Spinal cord (tissue), 10 donors: ENCODE results near the gene PUM1. TPM values are rescaled to one million over a fixed set of nuclear protein-coding genes. Genes with fewer than 3 reads are reported as not detected.
"Not testable (repeated sequence)": the region's sequence is repeated elsewhere in the genome, so short reads cannot be mapped to it uniquely, and the experiment has no call there.

Experiments used
- DNase-seq, 6 donors: peaks; one replicate each; pipeline versions ENCODE4 v3.0.0 to v3.0.0-alpha.2; 2013 to 2015; ENCODE audit warnings: low spot score in 6 of 6, low read depth in 4 of 6
- H3K27ac ChIP-seq: one replicate; pipeline ENCODE4 v1.5.1; 2013; ENCODE audit warnings: low read depth, low read length, control low read depth
- H3K27me3 ChIP-seq: one replicate; pipeline ENCODE4 v1.6.1; 2013; ENCODE audit warnings: low read length; ENCODE audit not compliant: control insufficient read depth, insufficient read depth
- H3K36me3 ChIP-seq: one replicate; pipeline ENCODE4 v1.6.1; 2013; ENCODE audit warnings: low read length; ENCODE audit not compliant: control insufficient read depth, insufficient read depth
- H3K4me1 ChIP-seq: one replicate; pipeline ENCODE4 v1.6.1; 2013; ENCODE audit warnings: low read length; ENCODE audit not compliant: control insufficient read depth, insufficient read depth
- H3K4me3 ChIP-seq: one replicate; pipeline ENCODE4 v1.5.1; 2013; ENCODE audit warnings: low read depth, low read length, control low read depth
- H3K9me3 ChIP-seq: one replicate; pipeline ENCODE4 v1.6.1; 2013; ENCODE audit warnings: low read length; ENCODE audit not compliant: control insufficient read depth, insufficient read depth
- WGBS: methylation state at CpG from one replicate; pipeline ENCODE4 v1.1.5; 2013; ENCODE audit warnings: missing lambda C conversion rate; ENCODE audit not compliant: insufficient coverage; 5-methylcytosine and 5-hydroxymethylcytosine counted together
- polyA plus RNA-seq, 2 donors: library from polyadenylated mRNA; unstranded; fragments of 120-200 nt; gene quantifications; one replicate each; pipeline ENCODE4 v1.2.1, GENCODE V29; 2013; ENCODE audit not compliant: insufficient read length in 2 of 2
- total RNA-seq, 2 donors: library from RNA; depleted of rRNA in 1 of 2; stranded (reverse); fragments of 120-200 nt in 1 of 2; fragments of >200 nt in 1 of 2; gene quantifications; one replicate each; pipeline versions ENCODE4 v1.2.3 to v1.2.4, GENCODE V29; 2013 to 2014
- donor health status: healthy.

PUM1 gene
- total and polyA plus RNA-seq, 4 donors = 65.1 to 96.0 (median 78.1) TPM

GRCh38 chr1:30962609-30963508, 102.7 kb downstream of the PUM1 start:
- whole genome bisulfite sequencing = 83% methylated on average over 3 of the region's 6 CpGs
- no peaks in the 10 kb centered on the region for H3K9me3 ChIP-seq
- DNase-seq = no peak
- H3K4me1 ChIP-seq = peaks cover 11% of the 10 kb centered on the region
- H3K36me3 ChIP-seq = peaks cover 14% of the 10 kb centered on the region
- H3K27me3 ChIP-seq = no peaks in the 10 kb centered on the region
- H3K4me3 ChIP-seq = no peak overlapping the region
- H3K27ac ChIP-seq = no peak overlapping the region

GRCh38 chr1:30957560-30958222, 107.8 kb downstream of the PUM1 start:
- H3K27ac ChIP-seq = no peak overlapping the region
- WGBS = 100% methylated on average over 2 of the region's 4 CpGs

GRCh38 chr1:30955448-30956015, 110.0 kb downstream of the PUM1 start:
- no peaks in the 10 kb centered on the region for H3K9me3 ChIP-seq
- no peak overlapping the region for H3K27ac ChIP-seq
- no peak overlapping the region for H3K4me3 ChIP-seq
- DNase-seq = no peak
- H3K36me3 ChIP-seq = peaks cover 19% of the 10 kb centered on the region
- no peaks in the 10 kb centered on the region for H3K4me1 ChIP-seq
- no CpG with 5 or more reads among the region's 1 CpG for WGBS
- H3K27me3 ChIP-seq = no peaks in the 10 kb centered on the region

More at GRCh38 chr1:30957560-30958222, 107.8 kb downstream of the PUM1 start:
- no peak for DNase-seq
- Histone ChIP-seq H3K27me3 (no peaks in the 10 kb centered on the region), H3K4me1 (no peaks in the 10 kb centered on the region), H3K9me3 (no peaks in the 10 kb centered on the region), H3K4me3 (no peak overlapping the region), H3K36me3 (peaks cover 23% of the 10 kb centered on the region)

GRCh38 chr1:30953685-30954084, 111.8 kb downstream of the PUM1 start:
- DNase-seq = no peak
- peaks cover 17% of the 10 kb centered on the region for H3K36me3 ChIP-seq
- no peak overlapping the region for H3K27ac ChIP-seq

GRCh38 chr1:30952098-30952497, 113.4 kb downstream of the PUM1 start:
- Histone ChIP-seq H3K4me3 (no peak overlapping the region), H3K4me1 (no peaks in the 10 kb centered on the region), H3K36me3 (peaks cover 30% of the 10 kb centered on the region), H3K27me3 (no peaks in the 10 kb centered on the region), H3K9me3 (no peaks in the 10 kb centered on the region), H3K27ac (no peak overlapping the region)
- peak in 2 of 6 donors; percentile 48 to 55 for DNase-seq
- WGBS = 43% methylated on average over 2 of the region's 5 CpGs

More at GRCh38 chr1:30953685-30954084, 111.8 kb downstream of the PUM1 start:
- no peaks in the 10 kb centered on the region for H3K27me3 ChIP-seq
- no peak overlapping the region for H3K4me3 ChIP-seq
- whole genome bisulfite sequencing = 93% methylated on average over 10 of the region's 11 CpGs
- H3K4me1 ChIP-seq = no peaks in the 10 kb centered on the region
- H3K9me3 ChIP-seq = no peaks in the 10 kb centered on the region

GRCh38 chr1:30950700-30951099, 114.8 kb downstream of the PUM1 start:
- H3K9me3 ChIP-seq = no peaks in the 10 kb centered on the region
- peaks cover 31% of the 10 kb centered on the region for H3K36me3 ChIP-seq

GRCh38 chr1:30950053-30950452, 115.5 kb downstream of the PUM1 start:
- Histone ChIP-seq H3K4me3 (no peak overlapping the region), H3K36me3 (peaks cover 30% of the 10 kb centered on the region)

More at GRCh38 chr1:30950700-30951099, 114.8 kb downstream of the PUM1 start:
- Histone ChIP-seq H3K4me1 (no peaks in the 10 kb centered on the region), H3K4me3 (no peak overlapping the region), H3K27ac (no peak overlapping the region), H3K27me3 (no peaks in the 10 kb centered on the region)
- DNase-seq = no peak
- 100% methylated on average over 4 of the region's 5 CpGs for WGBS

GRCh38 chr1:30949487-30949838, 116.1 kb downstream of the PUM1 start:
- H3K27me3 ChIP-seq, H3K27ac ChIP-seq, DNase-seq, H3K9me3 ChIP-seq, H3K4me1 ChIP-seq, H3K4me3 ChIP-seq: not testable (repeated sequence)
- WGBS = no CpG with 5 or more reads among the region's 1 CpG
- peaks cover 29% of the 10 kb centered on the region for H3K36me3 ChIP-seq

More at GRCh38 chr1:30950053-30950452, 115.5 kb downstream of the PUM1 start:
- H3K4me1 ChIP-seq = no peaks in the 10 kb centered on the region
- no peak for DNase-seq
- H3K27me3 ChIP-seq = no peaks in the 10 kb centered on the region
- 40% methylated on average over 1 of the region's 5 CpGs for WGBS
- no peak overlapping the region for H3K27ac ChIP-seq
- no peaks in the 10 kb centered on the region for H3K9me3 ChIP-seq

- H3K9me3 ChIP-seq, DNase-seq, H3K4me3 ChIP-seq, H3K27ac ChIP-seq, H3K27me3 ChIP-seq, H3K4me1 ChIP-seq: not testable (repeated sequence)
- 100% methylated on average over 1 of the region's 5 CpGs for WGBS
- peaks cover 29% of the 10 kb centered on the region for H3K36me3 ChIP-seq
Measured at GRCh38 chr1:30948813-30949486, 116.6 kb downstream of the PUM1 start.
